ENCODE results near the gene PPP2CA.

DNA sequence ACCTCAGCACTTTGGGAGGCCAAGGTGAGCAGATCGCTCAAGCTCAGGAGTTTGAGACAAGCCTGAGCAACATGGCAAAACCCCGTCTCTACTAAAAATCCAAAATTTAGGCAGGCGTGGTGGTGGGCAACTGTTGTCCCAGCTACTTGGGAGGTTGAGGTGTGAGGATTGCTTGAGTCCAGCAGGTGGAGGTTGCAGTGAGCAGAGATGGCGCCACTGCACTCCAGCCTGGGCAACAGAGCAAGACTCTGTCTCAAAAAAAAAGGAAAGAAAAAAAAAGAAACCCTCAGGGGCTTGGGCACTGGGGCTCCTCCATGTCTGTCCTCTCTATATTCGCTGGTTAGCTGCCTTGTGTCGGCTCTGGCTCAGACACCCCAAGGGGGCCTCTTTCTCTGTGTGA is 10.9 kb upstream of the PPP2CA start:
- TF ChIP-seq, protein P1, sequence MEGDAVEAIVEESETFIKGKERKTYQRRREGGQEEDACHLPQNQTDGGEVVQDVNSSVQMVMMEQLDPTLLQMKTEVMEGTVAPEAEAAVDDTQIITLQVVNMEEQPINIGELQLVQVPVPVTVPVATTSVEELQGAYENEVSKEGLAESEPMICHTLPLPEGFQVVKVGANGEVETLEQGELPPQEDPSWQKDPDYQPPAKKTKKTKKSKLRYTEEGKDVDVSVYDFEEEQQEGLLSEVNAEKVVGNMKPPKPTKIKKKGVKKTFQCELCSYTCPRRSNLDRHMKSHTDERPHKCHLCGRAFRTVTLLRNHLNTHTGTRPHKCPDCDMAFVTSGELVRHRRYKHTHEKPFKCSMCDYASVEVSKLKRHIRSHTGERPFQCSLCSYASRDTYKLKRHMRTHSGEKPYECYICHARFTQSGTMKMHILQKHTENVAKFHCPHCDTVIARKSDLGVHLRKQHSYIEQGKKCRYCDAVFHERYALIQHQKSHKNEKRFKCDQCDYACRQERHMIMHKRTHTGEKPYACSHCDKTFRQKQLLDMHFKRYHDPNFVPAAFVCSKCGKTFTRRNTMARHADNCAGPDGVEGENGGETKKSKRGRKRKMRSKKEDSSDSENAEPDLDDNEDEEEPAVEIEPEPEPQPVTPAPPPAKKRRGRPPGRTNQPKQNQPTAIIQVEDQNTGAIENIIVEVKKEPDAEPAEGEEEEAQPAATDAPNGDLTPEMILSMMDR (IDR thresholded peaks at IDR 0.05 in 2 of 3, conservative IDR thresholded peaks at IDR 0.05 in 1 of 3; ENCODE audit: insufficient read depth in 2 of 3, low read depth in 1 of 3, low read length in 3 of 3): no peak
- TF ChIP-seq KLF10 (CRISPR knock-in tag; IDR thresholded peaks at IDR 0.05): no peak
- TF ChIP-seq, protein P2, sequence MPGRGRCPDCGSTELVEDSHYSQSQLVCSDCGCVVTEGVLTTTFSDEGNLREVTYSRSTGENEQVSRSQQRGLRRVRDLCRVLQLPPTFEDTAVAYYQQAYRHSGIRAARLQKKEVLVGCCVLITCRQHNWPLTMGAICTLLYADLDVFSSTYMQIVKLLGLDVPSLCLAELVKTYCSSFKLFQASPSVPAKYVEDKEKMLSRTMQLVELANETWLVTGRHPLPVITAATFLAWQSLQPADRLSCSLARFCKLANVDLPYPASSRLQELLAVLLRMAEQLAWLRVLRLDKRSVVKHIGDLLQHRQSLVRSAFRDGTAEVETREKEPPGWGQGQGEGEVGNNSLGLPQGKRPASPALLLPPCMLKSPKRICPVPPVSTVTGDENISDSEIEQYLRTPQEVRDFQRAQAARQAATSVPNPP (IDR thresholded peaks at IDR 0.05; ENCODE audit: borderline replicate concordance, insufficient read depth, insufficient read length): no peak
- no peak for TF ChIP-seq KLF13 (tag; IDR thresholded peaks at IDR 0.05; ENCODE audit: borderline replicate concordance, low read depth)
- no peak for TF ChIP-seq GABPB1 (CRISPR knock-in tag; IDR thresholded peaks at IDR 0.05)
- TF ChIP-seq CEBPG (CRISPR knock-in tag; IDR thresholded peaks at IDR 0.05): no peak
- no peak for TF ChIP-seq CEBPG (tag; conservative IDR thresholded peaks at IDR 0.05 in 1 of 2, IDR thresholded peaks at IDR 0.05 in 1 of 2)
- no peak for TF ChIP-seq NCOA4 (IDR thresholded peaks at IDR 0.05; ENCODE audit: partially characterized antibody)
- TF ChIP-seq, protein P3, sequence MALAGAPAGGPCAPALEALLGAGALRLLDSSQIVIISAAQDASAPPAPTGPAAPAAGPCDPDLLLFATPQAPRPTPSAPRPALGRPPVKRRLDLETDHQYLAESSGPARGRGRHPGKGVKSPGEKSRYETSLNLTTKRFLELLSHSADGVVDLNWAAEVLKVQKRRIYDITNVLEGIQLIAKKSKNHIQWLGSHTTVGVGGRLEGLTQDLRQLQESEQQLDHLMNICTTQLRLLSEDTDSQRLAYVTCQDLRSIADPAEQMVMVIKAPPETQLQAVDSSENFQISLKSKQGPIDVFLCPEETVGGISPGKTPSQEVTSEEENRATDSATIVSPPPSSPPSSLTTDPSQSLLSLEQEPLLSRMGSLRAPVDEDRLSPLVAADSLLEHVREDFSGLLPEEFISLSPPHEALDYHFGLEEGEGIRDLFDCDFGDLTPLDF (CRISPR knock-in tag; IDR thresholded peaks at IDR 0.05): no peak
- TF ChIP-seq, protein P4, sequence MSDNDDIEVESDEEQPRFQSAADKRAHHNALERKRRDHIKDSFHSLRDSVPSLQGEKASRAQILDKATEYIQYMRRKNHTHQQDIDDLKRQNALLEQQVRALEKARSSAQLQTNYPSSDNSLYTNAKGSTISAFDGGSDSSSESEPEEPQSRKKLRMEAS (CRISPR knock-in tag; IDR thresholded peaks at IDR 0.05): no peak
- no peak for TF ChIP-seq ZNF165 (CRISPR knock-in tag; IDR thresholded peaks at IDR 0.05; ENCODE audit: borderline replicate concordance)
- TF ChIP-seq, protein P5, sequence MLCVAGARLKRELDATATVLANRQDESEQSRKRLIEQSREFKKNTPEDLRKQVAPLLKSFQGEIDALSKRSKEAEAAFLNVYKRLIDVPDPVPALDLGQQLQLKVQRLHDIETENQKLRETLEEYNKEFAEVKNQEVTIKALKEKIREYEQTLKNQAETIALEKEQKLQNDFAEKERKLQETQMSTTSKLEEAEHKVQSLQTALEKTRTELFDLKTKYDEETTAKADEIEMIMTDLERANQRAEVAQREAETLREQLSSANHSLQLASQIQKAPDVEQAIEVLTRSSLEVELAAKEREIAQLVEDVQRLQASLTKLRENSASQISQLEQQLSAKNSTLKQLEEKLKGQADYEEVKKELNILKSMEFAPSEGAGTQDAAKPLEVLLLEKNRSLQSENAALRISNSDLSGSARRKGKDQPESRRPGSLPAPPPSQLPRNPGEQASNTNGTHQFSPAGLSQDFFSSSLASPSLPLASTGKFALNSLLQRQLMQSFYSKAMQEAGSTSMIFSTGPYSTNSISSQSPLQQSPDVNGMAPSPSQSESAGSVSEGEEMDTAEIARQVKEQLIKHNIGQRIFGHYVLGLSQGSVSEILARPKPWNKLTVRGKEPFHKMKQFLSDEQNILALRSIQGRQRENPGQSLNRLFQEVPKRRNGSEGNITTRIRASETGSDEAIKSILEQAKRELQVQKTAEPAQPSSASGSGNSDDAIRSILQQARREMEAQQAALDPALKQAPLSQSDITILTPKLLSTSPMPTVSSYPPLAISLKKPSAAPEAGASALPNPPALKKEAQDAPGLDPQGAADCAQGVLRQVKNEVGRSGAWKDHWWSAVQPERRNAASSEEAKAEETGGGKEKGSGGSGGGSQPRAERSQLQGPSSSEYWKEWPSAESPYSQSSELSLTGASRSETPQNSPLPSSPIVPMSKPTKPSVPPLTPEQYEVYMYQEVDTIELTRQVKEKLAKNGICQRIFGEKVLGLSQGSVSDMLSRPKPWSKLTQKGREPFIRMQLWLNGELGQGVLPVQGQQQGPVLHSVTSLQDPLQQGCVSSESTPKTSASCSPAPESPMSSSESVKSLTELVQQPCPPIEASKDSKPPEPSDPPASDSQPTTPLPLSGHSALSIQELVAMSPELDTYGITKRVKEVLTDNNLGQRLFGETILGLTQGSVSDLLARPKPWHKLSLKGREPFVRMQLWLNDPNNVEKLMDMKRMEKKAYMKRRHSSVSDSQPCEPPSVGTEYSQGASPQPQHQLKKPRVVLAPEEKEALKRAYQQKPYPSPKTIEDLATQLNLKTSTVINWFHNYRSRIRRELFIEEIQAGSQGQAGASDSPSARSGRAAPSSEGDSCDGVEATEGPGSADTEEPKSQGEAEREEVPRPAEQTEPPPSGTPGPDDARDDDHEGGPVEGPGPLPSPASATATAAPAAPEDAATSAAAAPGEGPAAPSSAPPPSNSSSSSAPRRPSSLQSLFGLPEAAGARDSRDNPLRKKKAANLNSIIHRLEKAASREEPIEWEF (CRISPR knock-in tag; IDR thresholded peaks at IDR 0.05): no peak
- TF ChIP-seq CHD4 (IDR thresholded peaks at IDR 0.05; ENCODE audit: insufficient read depth, insufficient replicate concordance, low read depth, low read length, poor library complexity, severe bottlenecking): no peak
- no peak for TF ChIP-seq EP300 (IDR thresholded peaks at IDR 0.05; ENCODE audit: low read length)
- TF ChIP-seq POLR2A (conservative IDR thresholded peaks at IDR 0.05): no peak

Measured in K562 (cell line).